HG03025 (cell line): Measurements from ENCODE around the gene NPNT.

Experiments used
- ATAC-seq: cut with Tn5 transposase; IDR thresholded peaks from one replicate; pipeline ENCODE4 v1.9.1; 2021; ENCODE audit warnings: mild to moderate bottlenecking, moderate library complexity; ENCODE audit not compliant: unreplicated experiment, low FRiP score

The NPNT gene

GRCh38 chr4:106010761-106011160, 115.5 kb downstream of the NPNT start:
- no peak for ATAC-seq

DNA sequence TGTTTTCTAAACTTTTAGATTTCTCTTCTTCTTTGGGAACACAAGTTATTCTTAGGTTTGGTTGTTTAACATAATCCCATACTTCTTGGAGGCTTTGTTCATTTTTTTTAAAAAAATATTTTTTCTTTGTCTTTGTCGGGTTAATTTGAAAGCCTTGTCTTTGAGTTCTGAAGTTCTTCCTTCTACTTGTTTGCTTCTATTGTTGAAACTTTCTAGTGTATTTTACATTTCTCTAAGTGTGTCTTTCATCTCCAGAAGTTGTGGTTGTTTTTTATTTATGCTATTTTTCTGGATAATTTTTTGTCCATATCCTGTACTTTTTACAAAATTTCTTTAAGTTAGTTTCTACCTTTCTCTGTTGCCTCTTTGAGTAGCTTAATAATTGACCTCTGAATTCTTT, 116.1 kb downstream of the NPNT start:
- ATAC-seq = no peak

- no peak for ATAC-seq
Observed at GRCh38 chr4:106017975-106018374, 122.7 kb downstream of the NPNT start.

GRCh38 chr4:106019771-106020170, 124.5 kb downstream of the NPNT start:
- no peak for ATAC-seq
